Adrenal gland (tissue), 12 donors: ENCODE data around the gene NTF3. TPM values are rescaled to one million over a fixed set of nuclear protein-coding genes. Genes with fewer than 3 reads are reported as not detected.
A peak's percentile ranks its signal among the peaks of the same experiment; 100 is the strongest.

Source experiments
- DNase-seq, 7 donors: peaks; one replicate each; pipeline ENCODE4 v3.0.0-alpha.2; 2019 to 2020
- H3K27ac ChIP-seq, 5 donors: fragments of 200-600 bp; sonication (generic) in 4 of 5; 1 replicate in 3 of 5; 2 replicates in 2 of 5; pipeline versions ENCODE4 v1.5.1 to v1.8.0; 2016 to 2020; ENCODE audit warnings: mild to moderate bottlenecking in 1 of 5
- H3K27me3 ChIP-seq: fragments of 200-600 bp; 2 replicates; pipeline ENCODE4 v1.8.0; 2021
- H3K36me3 ChIP-seq, 2 donors: fragments of 200-600 bp; replicated peaks in 1 of 2; 1 replicate in 1 of 2; 2 replicates in 1 of 2; pipeline versions ENCODE4 v1.5.1 to v1.8.0; 2018 to 2022
- H3K4me1 ChIP-seq, 2 donors: fragments of 200-600 bp; replicated peaks in 1 of 2; 1 replicate in 1 of 2; 2 replicates in 1 of 2; pipeline versions ENCODE4 v1.5.1 to v1.8.0; 2018 to 2021
- H3K4me3 ChIP-seq, 4 donors: fragments of 200-600 bp; sonication (generic) in 3 of 4; one replicate each; pipeline ENCODE4 v1.5.1; 2016 to 2018
- H3K9me3 ChIP-seq, 3 donors: fragments of 200-600 bp; sonication (generic) in 1 of 3; replicated peaks in 1 of 3; 1 replicate in 2 of 3; 2 replicates in 1 of 3; pipeline versions ENCODE4 v1.5.1 to v1.8.0; 2016 to 2021
- POLR2A ChIP-seq, 2 donors: fragments of 450-650 bp; IDR thresholded peaks; one replicate each; pipeline ENCODE4 v1.6.1; 2017; ENCODE audit warnings: antibody characterized with exemption in 2 of 2, mild to moderate bottlenecking in 2 of 2, moderate library complexity in 1 of 2
- WGBS, 4 donors: extraction: QIAGEN DNeasy Blood & Tissue Kit in 2 of 4; methylation state at CpG; one replicate each; pipeline versions ENCODE4 v1.1.5 to v1.1.7; 2013 to 2017; 5-methylcytosine and 5-hydroxymethylcytosine counted together
- intact Hi-C, 2 donors: fragments of 100-400 bp; cut with DNase I; formaldehyde crosslinking; loops; one replicate each; pipeline versions ENCODE4 v1.14.1 to v1.15.0; 2022 to 2023
- polyA plus RNA-seq, 3 donors: library from polyadenylated mRNA; stranded (reverse); fragments of 200-250 nt in 2 of 3; fragments of 350-450 nt in 1 of 3; fragmentation: Illumina TruSeq in 1 of 3; extraction: RNeasy Lipid Tissue Mini Kit (QIAGEN cat#74804) in 1 of 3; gene quantifications; one replicate each; pipeline ENCODE4 v1.2.3, GENCODE V29; 2013 to 2014
- total RNA-seq, 9 donors: library from RNA; depleted of rRNA in 4 of 9; stranded (reverse); fragments of >200 nt in 4 of 9; fragments of 120-200 nt in 1 of 9; fragmentation: NEBNext Ultra II Directional in 1 of 9; extraction: Animal tissue kit (Norgen Biotek cat#: 25700) in 1 of 9; gene quantifications; one replicate each; pipeline versions ENCODE4 v1.1.0 to v1.2.4, GENCODE V29; 2013 to 2023
- TF ChIP-seq, protein P1 (sequence below), 6 experiments: fragments of 450-650 bp in 4 of 6; fragments of 200-600 bp in 2 of 6; sonication (generic) in 1 of 6; IDR thresholded peaks; 1 replicate in 5 of 6; 2 replicates in 1 of 6; pipeline versions ENCODE4 v1.5.1 to v1.8.0; 2016 to 2021; ENCODE audit warnings: antibody characterized with exemption in 6 of 6, mild to moderate bottlenecking in 2 of 6, moderate library complexity in 1 of 6
- donor health status: healthy with polysubstance abuse.
- donor health status: Bipolar disorder and iron deficiency.
- donor health status: DM: yes; HTN: yes; CAD: no.
- donor health status: DM: no; HTN: no; CAD: no.
- donor health status: DM: no; HTN: no; CAD: no.
- donor health status: DM: yes; HTN: yes; CAD: no.

Gene NTF3
- total and polyA plus RNA-seq, 12 donors = 0.28 to 2.9 (median 0.73) TPM; not detected in 2

DNA sequence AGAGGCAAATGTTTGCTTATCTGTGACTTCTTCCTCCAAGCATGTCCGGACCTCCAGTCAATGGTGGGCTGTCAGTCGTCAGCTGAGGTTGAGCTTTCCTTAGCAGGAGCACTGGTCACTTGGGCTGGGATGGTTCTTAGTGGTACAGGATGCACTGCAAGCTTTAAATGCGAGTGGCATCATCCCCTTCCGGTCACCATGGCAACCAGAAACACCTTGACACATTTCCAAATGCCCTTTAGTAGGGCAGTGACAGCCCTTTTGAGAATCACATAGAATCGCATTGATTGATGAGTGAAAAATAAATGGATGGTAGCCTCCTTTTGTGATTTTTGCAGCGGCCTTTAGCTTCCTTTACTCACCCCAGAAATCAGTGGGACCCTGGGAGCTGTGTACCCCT, 24.1 kb downstream of the NTF3 start:
- no peaks in the 10 kb centered on the region for H3K4me1 ChIP-seq
- H3K9me3 ChIP-seq = no peaks in the 10 kb centered on the region
- no peaks in the 10 kb centered on the region for H3K27me3 ChIP-seq
- no peak overlapping the region for H3K4me3 ChIP-seq
- WGBS, 4 donors = 45 to 65% (median 57%) methylated on average over 6 of the region's 6 CpGs
- no peak overlapping the region for H3K27ac ChIP-seq
- H3K36me3 ChIP-seq = no peaks in the 10 kb centered on the region
- DNase-seq = no peak
- intact Hi-C loops = no loop called here
- TF ChIP-seq, protein P1, sequence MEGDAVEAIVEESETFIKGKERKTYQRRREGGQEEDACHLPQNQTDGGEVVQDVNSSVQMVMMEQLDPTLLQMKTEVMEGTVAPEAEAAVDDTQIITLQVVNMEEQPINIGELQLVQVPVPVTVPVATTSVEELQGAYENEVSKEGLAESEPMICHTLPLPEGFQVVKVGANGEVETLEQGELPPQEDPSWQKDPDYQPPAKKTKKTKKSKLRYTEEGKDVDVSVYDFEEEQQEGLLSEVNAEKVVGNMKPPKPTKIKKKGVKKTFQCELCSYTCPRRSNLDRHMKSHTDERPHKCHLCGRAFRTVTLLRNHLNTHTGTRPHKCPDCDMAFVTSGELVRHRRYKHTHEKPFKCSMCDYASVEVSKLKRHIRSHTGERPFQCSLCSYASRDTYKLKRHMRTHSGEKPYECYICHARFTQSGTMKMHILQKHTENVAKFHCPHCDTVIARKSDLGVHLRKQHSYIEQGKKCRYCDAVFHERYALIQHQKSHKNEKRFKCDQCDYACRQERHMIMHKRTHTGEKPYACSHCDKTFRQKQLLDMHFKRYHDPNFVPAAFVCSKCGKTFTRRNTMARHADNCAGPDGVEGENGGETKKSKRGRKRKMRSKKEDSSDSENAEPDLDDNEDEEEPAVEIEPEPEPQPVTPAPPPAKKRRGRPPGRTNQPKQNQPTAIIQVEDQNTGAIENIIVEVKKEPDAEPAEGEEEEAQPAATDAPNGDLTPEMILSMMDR (IDR thresholded peaks at IDR 0.05) = no peak
- TF ChIP-seq POLR2A (IDR thresholded peaks at IDR 0.05) = no peak

DNA sequence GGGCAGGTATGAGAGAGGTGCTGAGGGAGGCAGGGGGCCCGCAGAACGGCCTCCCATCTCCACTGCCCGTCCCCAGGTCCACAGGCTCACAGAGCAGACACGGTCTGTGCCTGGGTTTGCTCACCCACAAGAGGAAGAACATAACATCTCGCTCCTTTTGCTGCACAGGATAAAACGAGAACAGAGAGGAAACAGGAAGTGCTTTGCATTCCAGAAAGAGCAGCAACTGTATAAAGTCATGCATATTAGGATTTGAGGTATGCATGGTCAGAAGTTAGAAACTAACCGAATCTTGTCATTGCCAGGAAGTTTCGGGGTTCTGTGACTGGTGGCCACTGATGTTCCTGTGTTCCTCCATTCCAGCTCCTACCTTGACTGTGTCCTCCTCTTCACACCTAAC, 25.0 kb downstream of the NTF3 start:
- peak overlapping the region in 1 of 5 donors; percentile 66 for H3K27ac ChIP-seq
- H3K4me1 ChIP-seq = no peaks in the 10 kb centered on the region
- intact Hi-C loops = no loop called here

DNA sequence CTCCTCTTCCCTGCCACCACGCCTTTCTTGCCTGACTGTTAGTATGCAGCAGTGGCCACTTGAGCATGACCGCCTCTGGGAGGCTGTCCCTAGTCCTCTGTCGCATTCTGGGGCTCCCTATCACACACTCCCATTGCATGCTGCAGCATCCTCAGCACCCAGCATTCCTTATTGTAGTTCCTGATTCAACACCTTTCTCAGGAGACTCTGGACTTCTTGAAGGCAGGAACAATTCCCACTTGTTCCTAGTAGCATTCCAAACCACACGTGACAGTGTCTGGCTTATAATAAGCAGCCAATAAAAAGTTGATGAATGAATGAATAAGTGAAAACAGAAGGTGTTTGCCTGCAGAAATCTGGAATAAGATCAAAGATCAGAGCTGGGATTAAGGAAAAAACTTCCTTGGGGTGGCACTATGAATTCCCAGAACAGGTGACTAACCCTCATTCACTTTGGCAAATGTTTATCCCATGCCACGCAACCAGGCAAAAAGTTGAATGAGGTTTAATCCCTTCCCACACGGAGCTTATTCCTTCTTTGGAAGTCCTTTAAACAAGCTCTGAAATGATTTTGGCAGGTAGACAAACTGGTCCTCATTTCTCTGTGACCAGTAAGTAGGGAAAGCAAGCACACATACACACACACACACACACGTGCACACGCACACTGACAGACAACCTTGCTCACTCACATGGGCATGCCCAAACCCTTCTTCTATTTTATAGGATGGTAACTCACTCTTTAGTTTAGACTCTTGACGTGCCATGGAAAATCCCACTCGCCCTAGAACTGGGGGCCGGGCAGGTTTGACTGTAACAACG, 26.5 kb downstream of the NTF3 start:
- intact Hi-C loops = no loop called here
- Histone ChIP-seq H3K9me3 (no peaks in the 10 kb centered on the region), H3K4me3 (no peak overlapping the region), H3K4me1 (no peaks in the 10 kb centered on the region), H3K27me3 (no peaks in the 10 kb centered on the region), H3K36me3 (no peaks in the 10 kb centered on the region), H3K27ac (no peak overlapping the region)
- TF ChIP-seq, protein P1 (IDR thresholded peaks at IDR 0.05) = no peak
- no peak for TF ChIP-seq POLR2A (IDR thresholded peaks at IDR 0.05)
- WGBS, 4 donors = 77 to 79% (median 78%) methylated on average over 12 of the region's 12 CpGs
- DNase-seq = no peak

More for the DNA sequence above, 25.0 kb downstream of the NTF3 start:
- H3K36me3 ChIP-seq = no peaks in the 10 kb centered on the region
- TF ChIP-seq, protein P1 (IDR thresholded peaks at IDR 0.05) = no peak
- no peak for TF ChIP-seq POLR2A (IDR thresholded peaks at IDR 0.05)
- 39 to 46% (median 42%) methylated on average over 4 to 8 of the region's 8 CpGs for WGBS, 4 donors
- H3K27me3 ChIP-seq = no peaks in the 10 kb centered on the region
- no peak overlapping the region for H3K4me3 ChIP-seq
- no peak for DNase-seq
- H3K9me3 ChIP-seq = no peaks in the 10 kb centered on the region

DNA sequence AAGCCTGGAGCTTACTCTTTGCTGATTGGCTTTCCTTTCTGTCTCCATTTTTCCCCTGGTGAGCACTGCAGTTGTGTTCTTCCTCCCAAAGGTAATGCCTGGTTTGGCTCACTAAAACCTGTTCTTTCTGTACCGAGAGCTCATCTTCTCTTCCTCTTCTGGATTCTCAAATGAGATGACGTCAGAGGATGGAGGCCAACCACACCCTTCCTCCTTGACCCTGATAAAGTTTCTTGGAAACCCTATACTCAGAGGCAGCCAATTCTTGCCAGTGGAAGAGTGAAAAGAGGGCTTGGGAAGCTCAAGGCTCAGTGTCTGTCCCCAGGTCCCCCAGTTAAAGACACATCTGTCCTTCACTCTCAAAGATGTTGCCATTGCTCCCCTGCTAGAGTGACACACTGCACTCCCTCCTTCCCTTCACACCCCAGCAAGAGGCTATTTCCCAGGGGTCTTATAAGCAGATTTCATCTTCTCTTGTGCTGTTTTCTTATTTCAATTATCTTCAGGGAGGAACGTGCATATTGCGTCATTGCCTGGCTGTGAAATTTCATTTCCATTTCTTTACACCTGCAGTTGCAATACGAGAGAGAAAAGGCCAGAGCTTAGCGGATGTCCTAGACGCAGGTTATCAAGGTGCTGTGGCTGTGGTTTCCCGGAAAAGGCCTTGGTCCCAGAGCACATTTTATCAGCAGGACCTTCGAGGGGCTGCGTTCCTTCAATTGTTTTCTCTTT, 27.3 kb downstream of the NTF3 start:
- DNase-seq = no peak
- no peaks in the 10 kb centered on the region for H3K4me1 ChIP-seq
- no peak for TF ChIP-seq POLR2A (IDR thresholded peaks at IDR 0.05)
- TF ChIP-seq, protein P1 (IDR thresholded peaks at IDR 0.05) = no peak
- intact Hi-C loops = no loop called here
- H3K36me3 ChIP-seq = no peaks in the 10 kb centered on the region
- no peaks in the 10 kb centered on the region for H3K27me3 ChIP-seq
- H3K27ac ChIP-seq = no peak overlapping the region
- H3K9me3 ChIP-seq = no peaks in the 10 kb centered on the region
- 68 to 73% (median 70%) methylated on average over 10 of the region's 10 CpGs for WGBS, 4 donors
- H3K4me3 ChIP-seq = no peak overlapping the region
